ENCODE data around the gene DNAJB6.

The DNAJB6 gene

GRCh38 chr7:157368955-157369354, 32.2 kb downstream of the DNAJB6 start:
- no peak for DNase-seq (ENCODE audit: low read depth, low spot score)

GRCh38 chr7:157370742-157371141, 33.9 kb downstream of the DNAJB6 start:
- DNase-seq (ENCODE audit: low read depth, low spot score), result no peak

- no peak for DNase-seq (ENCODE audit: low read depth, low spot score)
Observed at GRCh38 chr7:157371296-157371695, 34.5 kb downstream of the DNAJB6 start.

- no peak for DNase-seq (ENCODE audit: low read depth, low spot score)
Observed at GRCh38 chr7:157372300-157373232, 35.8 kb downstream of the DNAJB6 start.

DNA sequence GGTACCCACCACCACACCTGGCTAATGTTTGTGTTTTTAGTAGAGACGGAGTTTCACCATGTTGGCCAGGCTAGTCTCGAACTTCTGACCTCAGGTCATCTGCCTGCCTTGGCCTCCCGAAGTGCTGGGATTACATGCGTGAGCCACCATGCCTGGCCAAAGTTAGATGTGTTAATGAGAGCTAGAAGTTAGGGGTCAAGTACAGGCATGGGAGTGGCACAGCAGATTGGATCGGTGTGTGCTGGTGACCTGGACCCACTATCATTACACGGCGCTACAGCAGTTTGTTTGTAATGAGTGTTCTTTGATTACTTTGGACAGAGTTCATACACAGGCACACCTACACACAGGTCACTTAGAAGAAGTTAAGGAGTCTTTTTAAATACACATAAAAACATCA, 36.7 kb downstream of the DNAJB6 start:
- DNase-seq (ENCODE audit: low read depth, low spot score), result no peak

GRCh38 chr7:157375410-157375809, 38.6 kb downstream of the DNAJB6 start:
- no peak for DNase-seq (ENCODE audit: low read depth, low spot score)

GRCh38 chr7:157377436-157378124, 40.8 kb downstream of the DNAJB6 start:
- DNase-seq (ENCODE audit: low read depth, low spot score), result no peak

DNA sequence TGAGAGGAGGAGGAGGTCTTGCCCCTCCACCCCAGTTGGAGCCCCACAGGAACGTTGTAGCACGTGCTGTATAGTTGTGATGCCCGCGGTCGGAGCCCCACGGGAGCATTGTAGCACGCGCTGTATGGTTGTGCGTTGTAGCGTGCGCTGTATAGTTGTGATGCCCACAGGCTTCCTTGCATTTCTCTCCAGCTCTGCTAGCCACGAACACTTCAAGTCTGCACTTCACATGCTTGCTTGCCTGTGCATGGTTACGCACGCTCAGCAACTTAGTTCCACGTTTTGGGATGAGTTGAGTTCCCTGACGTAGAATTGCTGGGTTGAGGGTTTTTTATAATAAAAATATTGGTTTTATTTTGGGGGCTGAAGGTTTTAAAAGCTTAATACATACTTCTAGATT, 41.6 kb downstream of the DNAJB6 start:
- no peak for DNase-seq (ENCODE audit: low read depth, low spot score)

GRCh38 chr7:157379493-157379892, 42.7 kb downstream of the DNAJB6 start:
- DNase-seq (ENCODE audit: low read depth, low spot score), result no peak

- no peak for DNase-seq (ENCODE audit: low read depth, low spot score)
Observed at GRCh38 chr7:157380416-157380815, 43.6 kb downstream of the DNAJB6 start.

DNA sequence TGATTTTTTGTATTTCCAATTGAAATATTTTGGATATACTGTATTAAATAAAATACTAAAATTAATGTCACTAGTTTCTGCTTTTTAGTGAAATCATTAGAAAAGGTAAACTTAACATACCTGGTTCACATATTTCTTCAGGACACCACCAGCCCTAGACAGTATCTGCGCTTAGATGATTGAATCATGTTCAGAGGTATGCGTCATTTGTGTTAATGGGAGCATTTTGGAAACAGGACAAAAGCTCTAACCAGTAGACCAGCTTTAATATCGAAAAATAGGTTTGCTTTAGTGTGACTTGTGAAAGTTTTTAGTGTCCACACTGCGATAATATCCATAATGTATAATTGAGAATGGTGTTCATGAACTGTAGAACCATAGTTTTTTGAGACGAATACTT, 47.1 kb downstream of the DNAJB6 start:
- DNase-seq (ENCODE audit: low read depth, low spot score), result no peak

DNA sequence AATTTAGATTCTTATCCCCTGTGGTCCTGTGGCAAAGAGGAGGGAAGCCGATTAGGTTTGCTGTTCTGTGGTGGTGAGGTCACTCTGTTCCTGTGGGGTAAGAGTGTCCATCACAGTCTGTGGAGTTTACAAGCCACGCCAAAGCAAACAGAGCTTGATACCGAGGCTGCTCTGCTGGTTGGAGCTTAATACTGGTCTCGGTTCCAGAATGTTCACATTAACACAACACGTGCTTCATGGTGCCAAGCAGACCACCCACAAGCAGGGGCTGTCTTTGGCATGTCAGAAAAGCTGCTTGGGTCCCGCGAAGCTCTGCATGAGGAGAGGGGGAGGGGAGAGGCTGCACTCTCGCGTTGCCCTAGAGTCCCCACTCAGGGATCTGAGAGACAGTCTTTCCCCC, 47.5 kb downstream of the DNAJB6 start:
- no peak for DNase-seq (ENCODE audit: low read depth, low spot score)

- peak; percentile 61 for DNase-seq (ENCODE audit: low read depth, low spot score)
Observed at GRCh38 chr7:157386979-157387800, 50.4 kb downstream of the DNAJB6 start.

GRCh38 chr7:157388301-157388700, 51.5 kb downstream of the DNAJB6 start:
- DNase-seq (ENCODE audit: low read depth, low spot score), result no peak

DNA sequence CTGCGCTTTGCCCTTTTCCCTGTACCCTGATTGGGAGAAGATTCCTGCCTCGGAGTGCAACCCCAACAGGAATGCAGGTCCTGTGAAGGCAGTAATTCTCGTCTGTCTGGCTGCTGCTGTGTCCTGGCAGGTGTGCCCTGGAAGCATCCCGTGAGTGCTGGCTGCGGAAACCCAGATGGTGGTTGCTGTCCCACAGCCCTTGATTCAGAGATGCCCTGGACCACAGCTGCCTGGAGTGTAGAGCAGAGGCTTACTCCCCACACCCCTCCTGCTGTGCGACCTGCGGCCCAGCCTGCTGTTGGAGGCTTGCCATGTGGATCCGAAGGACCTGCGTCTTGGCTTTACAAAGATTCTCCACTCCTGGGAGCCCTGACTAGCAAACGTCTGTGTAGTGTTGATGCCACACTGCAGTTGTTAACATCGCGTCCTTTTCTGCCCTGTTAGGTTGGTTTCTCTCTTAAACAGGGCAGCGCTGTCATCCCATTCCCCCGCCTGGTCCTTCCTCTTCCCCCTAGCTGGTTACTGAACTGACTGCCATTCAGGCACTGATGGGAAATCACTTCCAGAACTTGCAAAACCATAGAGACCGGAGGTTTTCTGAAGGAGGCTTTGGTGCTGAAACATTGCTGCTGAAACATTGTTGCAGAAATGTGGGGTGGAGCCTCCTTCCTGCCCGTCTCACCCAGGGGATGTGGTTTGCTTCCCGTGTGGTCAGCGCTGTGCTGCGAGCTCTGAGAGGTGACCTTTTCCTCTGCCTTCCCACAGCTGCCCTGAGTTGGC, 53.3 kb downstream of the DNAJB6 start:
- DNase-seq (ENCODE audit: low read depth, low spot score), result no peak

GRCh38 chr7:157391036-157391710, 54.4 kb downstream of the DNAJB6 start:
- DNase-seq (ENCODE audit: low read depth, low spot score), result no peak

DNA sequence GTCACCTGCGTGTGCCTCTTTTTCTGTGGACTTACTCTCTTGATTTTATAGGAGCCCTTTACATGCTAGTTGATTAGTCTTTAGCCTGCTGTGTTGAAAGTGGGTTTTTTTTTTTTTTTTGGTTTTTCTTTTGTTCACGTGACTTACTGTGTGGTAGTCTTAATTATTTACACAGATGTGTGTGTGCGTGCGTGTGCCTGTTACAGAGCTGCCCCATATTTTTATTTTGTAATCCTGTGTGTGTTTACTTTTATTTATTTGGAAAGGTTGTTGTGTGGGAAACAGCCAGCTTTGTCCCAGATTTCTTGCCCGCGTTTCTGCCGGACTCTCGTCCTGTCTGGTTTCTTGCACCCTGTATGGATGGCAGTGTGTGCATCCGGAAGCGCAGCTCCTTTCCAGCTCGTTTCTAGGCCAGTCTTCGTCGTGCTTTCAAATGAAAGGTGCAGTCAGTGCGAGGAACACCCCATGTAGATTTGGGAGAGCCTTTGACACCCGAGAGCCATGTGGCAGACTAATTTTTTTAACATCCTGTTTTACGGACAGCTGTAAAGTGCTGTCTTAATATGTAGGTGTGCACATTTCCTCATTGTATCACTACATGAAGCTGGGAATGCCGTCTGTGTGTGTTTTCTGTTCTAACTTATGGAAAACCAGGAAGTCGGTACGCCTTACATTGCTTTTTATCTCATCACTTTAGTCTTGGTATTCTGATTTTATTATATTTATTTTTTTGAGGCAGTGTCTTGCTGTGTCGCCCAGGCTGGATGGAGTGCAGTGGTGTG, 55.6 kb downstream of the DNAJB6 start:
- DNase-seq (ENCODE audit: low read depth, low spot score), result no peak

GRCh38 chr7:157394246-157395191, 57.7 kb downstream of the DNAJB6 start:
- DNase-seq (ENCODE audit: low read depth, low spot score), result no peak

GRCh38 chr7:157395206-157395605, 58.4 kb downstream of the DNAJB6 start:
- no peak for DNase-seq (ENCODE audit: low read depth, low spot score)

All from smooth muscle cell of the brain vasculature (primary cell).